Left renal cortex interstitium (tissue), 4 donors: Measurements from ENCODE around the gene NEK5. TPM values are rescaled to one million over a fixed set of nuclear protein-coding genes. Genes with fewer than 3 reads are reported as not detected.
"Not testable (repeated sequence)": the region's sequence is repeated elsewhere in the genome, so short reads cannot be mapped to it uniquely, and the experiment has no call there.

Experiments
- DNase-seq, 4 donors: peaks; one replicate each; pipeline ENCODE4 v3.0.0-alpha.2; 2013; ENCODE audit warnings: low read depth in 4 of 4, low spot score in 2 of 4, missing footprints in 1 of 4
- polyA plus RNA-seq, 4 donors: library from polyadenylated mRNA; unstranded; fragments of 120-200 nt; gene quantifications; one replicate each; pipeline ENCODE4 v1.2.1, GENCODE V29; 2013; ENCODE audit not compliant: insufficient read length in 4 of 4

NEK5 gene
- polyA plus RNA-seq, 4 donors = 2.4 to 6.7 (median 4.1) TPM

GRCh38 chr13:52084981-52085380 is 43.9 kb downstream of the NEK5 start:
- DNase-seq = not testable (repeated sequence)

GRCh38 chr13:52082601-52083000 is 46.3 kb downstream of the NEK5 start:
- DNase-seq = no peak

DNA sequence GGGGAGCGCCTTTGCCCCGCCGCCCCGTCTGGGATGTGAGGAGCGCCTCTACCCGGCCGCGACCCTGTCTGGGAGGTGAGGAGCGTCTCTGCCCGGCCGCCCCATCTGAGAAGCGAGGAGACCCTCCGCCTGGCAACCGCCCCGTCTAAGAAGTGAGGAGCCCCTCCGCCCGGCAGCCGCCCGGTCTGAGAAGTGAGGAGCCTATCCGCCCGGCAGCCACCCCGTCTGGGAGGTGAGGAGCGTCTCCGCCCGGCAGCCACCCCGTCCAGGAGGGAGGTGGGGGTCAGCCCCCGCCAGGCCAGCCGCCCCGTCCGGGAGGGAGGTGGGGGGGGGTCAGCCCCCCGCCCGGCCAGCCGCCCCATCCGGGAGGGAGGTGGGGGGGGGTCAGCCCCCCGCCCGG is 49.0 kb downstream of the NEK5 start:
- DNase-seq = not testable (repeated sequence)

DNA sequence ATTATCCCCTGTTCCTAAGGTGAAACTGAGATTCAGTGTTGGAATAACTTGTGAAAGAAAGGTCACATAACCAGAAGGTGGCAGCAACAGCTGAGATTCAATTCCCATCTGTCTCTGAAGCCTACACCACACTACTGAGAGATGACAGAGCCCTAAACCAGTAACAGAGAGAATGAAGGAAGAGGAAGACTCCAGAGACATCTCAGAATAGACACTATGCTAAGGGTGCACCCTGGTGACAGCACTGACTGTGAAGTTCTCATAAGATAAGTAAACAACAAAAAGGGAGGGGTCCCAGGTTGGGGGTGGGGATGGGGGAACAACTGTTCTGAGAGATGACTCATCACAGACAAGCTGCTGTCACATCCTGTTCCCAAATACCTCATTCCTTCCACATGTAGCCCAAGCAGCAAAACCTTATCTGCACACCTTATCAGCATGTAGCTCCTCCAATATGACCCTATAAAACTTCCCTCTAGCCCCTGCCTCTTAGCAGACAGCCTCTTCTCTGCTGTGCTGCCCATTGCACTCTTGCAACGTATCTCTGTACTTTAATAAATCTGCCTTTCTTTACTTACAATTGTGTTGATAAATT is 57.8 kb downstream of the NEK5 start:
- no peak for DNase-seq

- DNase-seq = no peak
Observed at GRCh38 chr13:52067237-52067636, 61.6 kb downstream of the NEK5 start.

DNA sequence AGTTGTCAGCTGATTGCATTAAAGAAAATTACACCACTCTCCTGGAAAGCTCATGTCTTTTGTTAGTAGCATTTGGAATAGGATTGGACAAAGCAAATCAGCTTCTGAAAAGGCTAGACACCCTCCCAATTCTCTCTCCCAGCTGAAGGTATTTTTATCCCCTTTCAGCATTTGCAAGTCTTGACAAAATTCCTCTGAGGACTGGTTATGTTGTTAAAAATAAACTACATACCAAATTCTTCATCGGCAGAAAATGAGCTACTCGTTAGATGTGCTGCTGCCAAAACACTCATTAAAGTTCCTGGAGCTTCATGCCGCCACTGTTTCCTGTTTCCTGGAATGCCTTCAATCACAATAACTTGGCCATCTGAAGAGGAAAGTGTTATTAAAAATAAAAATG is 67.3 kb downstream of the NEK5 start:
- no peak for DNase-seq

GRCh38 chr13:52061064-52061463 is 67.8 kb downstream of the NEK5 start:
- not testable (repeated sequence) for DNase-seq

DNA sequence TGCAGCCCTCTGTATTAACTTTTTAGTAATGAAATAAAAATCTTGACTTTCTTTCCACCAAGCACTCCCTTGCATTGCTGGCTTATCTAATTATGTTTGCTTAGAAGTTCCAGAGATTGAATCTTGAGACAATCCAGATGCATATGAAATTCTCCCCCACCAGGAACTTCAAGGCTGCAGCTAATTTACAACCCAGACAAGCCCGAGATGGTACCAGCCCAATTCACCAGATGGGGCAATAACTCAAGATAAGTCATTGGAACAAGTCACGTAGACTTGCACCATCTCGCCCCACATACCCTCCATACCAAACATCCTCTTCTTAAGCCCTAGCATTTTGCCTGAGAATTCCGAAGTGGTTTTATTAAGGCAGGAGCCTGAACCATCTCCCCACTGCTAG is 75.4 kb downstream of the NEK5 start:
- no peak for DNase-seq

- no peak for DNase-seq
Observed at GRCh38 chr13:52051400-52051799, 77.5 kb downstream of the NEK5 start.

- no peak for DNase-seq
Observed at GRCh38 chr13:52048516-52048915, 80.4 kb downstream of the NEK5 start.

DNA sequence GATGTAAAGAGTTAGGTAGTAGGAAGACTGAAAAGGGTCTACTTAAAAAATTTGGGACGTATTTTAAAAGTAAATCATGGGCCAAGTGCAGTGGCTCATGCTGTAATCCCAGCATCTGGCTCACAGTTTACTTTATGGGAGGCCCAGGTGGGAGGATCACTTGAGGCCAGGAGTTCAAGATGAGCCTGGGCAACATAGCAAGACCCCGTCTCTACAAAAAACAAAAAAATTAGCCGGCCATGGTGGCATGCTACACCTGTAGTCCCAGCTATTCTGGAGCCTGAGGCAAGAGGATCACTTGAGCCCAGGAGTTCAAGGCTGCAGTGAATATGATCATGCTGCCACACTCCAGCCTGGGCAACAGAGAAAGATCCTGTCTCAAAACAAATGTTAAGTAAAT is 81.4 kb downstream of the NEK5 start:
- no peak for DNase-seq

DNA sequence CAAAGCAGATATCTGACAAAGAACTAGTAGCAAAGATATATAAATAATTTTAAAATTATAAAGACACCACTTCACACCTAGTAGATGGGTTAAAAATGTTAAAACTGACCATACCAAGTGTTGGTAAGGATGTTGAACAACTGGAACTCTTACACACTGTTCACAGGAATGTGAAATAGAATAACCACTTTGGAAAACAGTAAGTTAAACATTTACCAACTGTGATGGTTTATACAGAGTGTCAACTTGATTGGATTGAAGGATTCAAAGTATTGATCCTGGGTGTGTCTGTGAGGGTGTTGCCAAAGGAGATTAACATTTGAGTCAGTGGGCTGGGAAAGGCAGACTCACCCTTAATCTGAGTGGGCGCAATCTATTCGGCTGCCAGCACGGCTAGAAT is 85.2 kb downstream of the NEK5 start:
- DNase-seq = no peak

GRCh38 chr13:52036037-52036436 is 92.8 kb downstream of the NEK5 start:
- DNase-seq = no peak

DNA sequence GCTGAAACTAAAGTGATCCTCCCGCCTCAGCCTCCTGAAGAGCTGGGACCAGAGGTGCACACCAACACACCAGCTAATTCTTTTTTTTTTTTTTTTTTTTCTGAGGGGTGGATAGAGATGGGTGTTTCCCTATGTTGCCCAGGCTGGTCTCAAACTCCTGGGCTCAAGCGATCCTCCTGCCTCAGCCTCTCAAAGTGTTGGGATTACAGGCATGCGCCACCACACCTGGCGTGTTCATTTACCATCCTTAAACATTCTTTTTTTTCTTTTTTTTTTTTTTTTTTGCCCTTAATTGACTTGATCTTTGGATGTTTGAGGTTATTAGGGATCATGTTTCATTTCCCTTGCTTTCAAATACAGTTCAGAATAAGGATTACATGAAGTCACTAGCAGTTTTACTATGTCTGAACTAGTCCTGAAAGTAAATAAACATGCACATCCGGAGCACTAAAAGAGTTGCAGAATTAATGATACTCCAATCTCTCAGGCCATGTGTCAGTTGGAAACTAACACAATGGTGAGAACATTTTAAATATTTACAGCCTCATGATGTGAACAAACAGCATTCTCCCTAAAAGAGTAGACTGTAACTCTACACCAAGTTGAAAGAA is 94.2 kb downstream of the NEK5 start:
- no peak for DNase-seq

- no peak for DNase-seq
Observed at GRCh38 chr13:52033039-52033438, 95.8 kb downstream of the NEK5 start.

- not testable (repeated sequence) for DNase-seq
Observed at GRCh38 chr13:52030401-52030800, 98.5 kb downstream of the NEK5 start.

- no peak for DNase-seq
Observed at GRCh38 chr13:52029569-52029968, 99.3 kb downstream of the NEK5 start.

DNA sequence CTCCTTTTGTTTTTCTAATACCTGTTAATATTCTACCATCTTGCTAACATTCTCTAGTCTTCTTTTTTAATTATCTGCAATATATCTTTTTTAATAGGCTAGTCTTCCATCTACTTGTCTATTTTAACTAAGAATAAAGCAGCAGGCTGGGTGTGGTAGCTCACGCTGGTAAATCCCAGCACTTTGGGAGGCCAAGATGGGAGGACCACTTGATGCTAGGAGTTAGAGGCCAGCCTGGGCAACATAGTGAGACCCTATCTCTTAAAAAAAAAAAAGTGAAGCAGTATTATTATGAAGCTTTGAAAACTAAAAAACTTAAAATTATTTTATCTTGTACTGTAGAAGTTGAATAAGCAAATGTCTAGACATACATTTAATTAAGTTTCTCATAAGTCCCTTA is 101.0 kb downstream of the NEK5 start:
- DNase-seq = no peak

- DNase-seq = no peak
Observed at GRCh38 chr13:52026246-52026626, 102.6 kb downstream of the NEK5 start.

DNA sequence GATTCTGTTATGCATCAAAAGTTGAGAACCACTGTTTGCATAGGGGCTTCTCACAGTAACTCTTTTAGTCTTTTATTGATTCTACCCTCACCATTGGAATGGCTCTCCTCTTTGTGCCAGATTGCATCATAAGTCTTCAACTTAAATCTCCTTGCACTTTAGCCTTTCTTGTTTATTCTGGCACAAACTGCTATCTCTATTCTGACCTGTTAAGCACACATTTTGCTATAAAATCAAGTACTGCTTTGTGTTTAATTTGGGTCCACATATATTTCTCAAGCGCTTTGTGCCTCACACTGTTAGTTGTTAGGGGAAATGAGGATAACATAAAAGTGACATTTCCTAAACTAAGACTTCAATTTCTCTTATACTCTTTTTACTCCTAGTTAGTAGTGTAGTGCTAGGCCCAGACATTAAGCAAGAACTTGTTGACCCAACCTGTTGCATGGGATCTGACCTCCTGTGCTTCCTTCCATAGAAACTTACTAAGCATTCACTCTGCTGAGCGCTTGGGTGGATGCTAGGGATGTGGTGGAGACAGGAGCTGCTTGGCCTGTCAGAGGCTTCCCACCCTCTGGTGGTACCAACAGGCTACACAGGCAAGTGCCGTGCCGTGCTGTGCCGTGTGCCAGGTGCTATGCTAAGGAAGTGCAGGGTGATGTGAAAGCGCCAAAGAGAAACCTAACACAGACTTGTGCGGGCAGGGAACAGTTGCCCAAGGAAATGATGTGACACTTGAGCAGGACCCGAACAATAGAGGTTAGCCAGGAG is 103.2 kb downstream of the NEK5 start:
- DNase-seq = no peak

- DNase-seq = no peak
Observed at GRCh38 chr13:52024481-52024880, 104.4 kb downstream of the NEK5 start, which contains the start of gene UTP14C. Gene UTP14C (plus strand): TSS chr13:52024691. CDS start chr13:52028805, 4,114 bp downstream.

- no peak for DNase-seq
Observed at GRCh38 chr13:52022356-52022755, 106.5 kb downstream of the NEK5 start.
